Neural cell (in vitro differentiated cells): Measurements from ENCODE around the gene CKB. TPM values are rescaled to one million over a fixed set of nuclear protein-coding genes. Genes with fewer than 3 reads are reported as not detected.
A peak's percentile ranks its signal among the peaks of the same experiment; 100 is the strongest.

Source experiments
- H2AFZ ChIP-seq: fragments of 200-600, 300-800 bp; sonication (generic), shearing (Covaris generic); 2 replicates; pipeline ENCODE4 v1.6.0; 2014; ENCODE audit warnings: low read depth, mild to moderate bottlenecking, antibody characterized with exemption, low read length, moderate library complexity
- H3F3A ChIP-seq: fragments of 200-600 bp; shearing (Covaris generic); 2 replicates; pipeline ENCODE4 v1.6.1; 2016; ENCODE audit warnings: mild to moderate bottlenecking, moderate library complexity, mixed read lengths, antibody characterized with exemption, low read length; ENCODE audit not compliant: insufficient read depth, poor library complexity, severe bottlenecking
- H3K27ac ChIP-seq: fragments of 200-600, 300-800 bp; sonication (generic), shearing (Covaris generic); 2 replicates; pipeline ENCODE4 v1.5.1; 2014; ENCODE audit warnings: mild to moderate bottlenecking, low read length, moderate library complexity
- H3K27me3 ChIP-seq: fragments of 300-800, 200-600 bp; sonication (generic), shearing (Covaris generic); 2 replicates; pipeline ENCODE4 v1.6.0; 2014; ENCODE audit warnings: mild to moderate bottlenecking, low read depth, low read length, moderate library complexity; ENCODE audit not compliant: insufficient read depth
- H3K36me3 ChIP-seq: fragments of 300-800, 200-600 bp; sonication (generic), shearing (Covaris generic); 2 replicates; pipeline ENCODE4 v1.5.1; 2014; ENCODE audit warnings: mild to moderate bottlenecking, antibody characterized with exemption, low read length, moderate library complexity; ENCODE audit not compliant: insufficient read depth
- H3K4me2 ChIP-seq: fragments of 300-800, 200-600 bp; sonication (generic), shearing (Covaris generic); 2 replicates; pipeline ENCODE4 v1.6.0; 2014; ENCODE audit warnings: mild to moderate bottlenecking, low read length
- H3K4me3 ChIP-seq: fragments of 300-800, 200-600 bp; sonication (generic), shearing (Covaris generic); 2 replicates; pipeline ENCODE4 v1.5.1; 2014; ENCODE audit warnings: mild to moderate bottlenecking, low read length, moderate library complexity
- H3K79me2 ChIP-seq: fragments of 200-600 bp; shearing (Covaris generic); replicated peaks from 2 replicates; pipeline ENCODE4 v1.6.0; 2014; ENCODE audit warnings: mild to moderate bottlenecking, low read length, moderate library complexity; ENCODE audit not compliant: insufficient read depth
- H3K9ac ChIP-seq: fragments of 300-800, 200-600 bp; sonication (generic), shearing (Covaris generic); 2 replicates; pipeline ENCODE4 v1.6.1; 2016; ENCODE audit warnings: mild to moderate bottlenecking, low read length, mixed read lengths
- H3K9me2 ChIP-seq: fragments of 200-600 bp; shearing (Covaris generic); 2 replicates; pipeline ENCODE4 v1.6.1; 2016; ENCODE audit warnings: mild to moderate bottlenecking, low read length, mixed read lengths; ENCODE audit not compliant: insufficient read depth
- H3K9me3 ChIP-seq: fragments of 200-600, 300-800 bp; sonication (generic), shearing (Covaris generic); 2 replicates; pipeline ENCODE4 v1.6.1; 2016; ENCODE audit warnings: mild to moderate bottlenecking, mixed run types, low read length, moderate library complexity, mixed read lengths
- H4K20me1 ChIP-seq: fragments of 200-600 bp; shearing (Covaris generic); 2 replicates; pipeline ENCODE4 v1.6.1; 2016; ENCODE audit warnings: mild to moderate bottlenecking, mixed run types; ENCODE audit not compliant: insufficient read depth
- EP300 ChIP-seq: fragments of 450-650 bp; conservative IDR thresholded peaks from 2 replicates; pipeline ENCODE4 v1.6.1; 2014; ENCODE audit warnings: antibody characterized with exemption, mild to moderate bottlenecking, moderate library complexity; ENCODE audit not compliant: poor library complexity, severe bottlenecking
- EZH2 ChIP-seq: fragments of 200-600, 300-800 bp; shearing (Covaris generic), sonication (generic); IDR thresholded peaks from 2 replicates; pipeline ENCODE4 v1.6.1; 2014; ENCODE audit warnings: antibody characterized with exemption, low read length, borderline replicate concordance, mild to moderate bottlenecking; ENCODE audit not compliant: insufficient read depth, poor library complexity, severe bottlenecking
- MXI1 ChIP-seq: fragments of 450-650 bp; conservative IDR thresholded peaks from 2 replicates; pipeline ENCODE4 v1.6.1; 2014; ENCODE audit warnings: antibody characterized with exemption, mild to moderate bottlenecking; ENCODE audit not compliant: poor library complexity, severe bottlenecking
- POLR2AphosphoS5 ChIP-seq: IDR thresholded peaks from 2 replicates; pipeline ENCODE4 v1.6.1; 2012
- RAD21 ChIP-seq: fragments of 450-650 bp; conservative IDR thresholded peaks from 2 replicates; pipeline ENCODE4 v1.6.1; 2014; ENCODE audit warnings: antibody characterized with exemption, mild to moderate bottlenecking, moderate library complexity
- SMC3 ChIP-seq: fragments of 450-650 bp; conservative IDR thresholded peaks from 2 replicates; pipeline ENCODE4 v1.6.1; 2014; ENCODE audit warnings: antibody characterized with exemption, mild to moderate bottlenecking, moderate library complexity; ENCODE audit not compliant: poor library complexity
- TAF1 ChIP-seq: IDR thresholded peaks from 2 replicates; pipeline ENCODE4 v1.6.1; 2012; ENCODE audit warnings: low read depth
- polyA plus RNA-seq: library from polyadenylated mRNA; depleted of rRNA; stranded (reverse); fragments of >200 nt; gene quantifications from 2 replicates; pipeline ENCODE4 v1.2.3, GENCODE V29; 2014
- TF ChIP-seq, protein P1 (sequence below): fragments of 450-650 bp; IDR thresholded peaks from 2 replicates; pipeline ENCODE4 v1.5.1; 2014; ENCODE audit warnings: antibody characterized with exemption, mild to moderate bottlenecking, moderate library complexity; ENCODE audit not compliant: poor library complexity, severe bottlenecking
- TF ChIP-seq, protein P2 (sequence below): IDR thresholded peaks from 2 replicates; pipeline ENCODE4 v1.6.1; 2012; ENCODE audit warnings: borderline replicate concordance

The CKB gene
- polyA plus RNA-seq, 1 donor from 2014 or later = 918 TPM

DNA sequence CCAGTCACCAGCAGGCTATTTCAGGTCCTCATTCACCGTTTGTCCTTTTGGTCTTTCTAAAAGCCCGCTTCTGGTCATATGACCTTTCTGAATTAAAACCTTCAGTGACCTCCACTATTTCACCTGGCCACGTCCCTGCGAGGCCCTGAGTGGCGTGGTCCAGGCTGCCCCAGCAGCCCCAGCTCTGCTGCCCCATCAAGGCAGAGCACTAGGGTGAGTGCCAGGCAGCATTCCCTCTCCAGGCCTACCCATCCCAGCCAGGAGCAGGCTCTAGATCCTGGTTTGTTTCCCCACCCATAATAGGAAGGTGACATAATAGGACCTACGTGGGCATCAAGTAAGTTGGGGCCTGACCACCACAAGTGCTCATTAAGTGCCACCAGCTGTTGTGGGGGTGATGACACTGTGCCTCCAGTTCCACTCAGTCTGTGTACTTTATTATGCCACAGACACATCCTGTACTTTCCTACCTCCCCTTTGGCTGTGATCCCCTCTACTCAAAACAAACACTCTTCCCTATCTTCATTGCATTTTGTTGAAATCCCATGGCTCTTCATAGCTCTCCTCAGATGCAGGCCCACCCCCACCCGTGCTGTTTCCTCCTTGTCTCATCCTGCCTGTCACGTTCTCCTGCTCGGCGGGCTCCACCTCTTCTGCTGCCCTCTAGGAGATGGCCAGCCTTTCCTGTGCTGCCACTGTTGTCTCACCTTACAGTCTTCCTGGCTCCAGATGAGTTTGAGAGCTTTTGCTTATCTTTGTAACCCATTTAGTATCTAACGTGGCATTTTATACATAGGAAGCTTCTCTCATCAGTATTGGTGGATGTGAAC, 21.4 kb downstream of the CKB start:
- Histone ChIP-seq H3K4me3 (no peak overlapping the region), H3K4me2 (no peak overlapping the region), H4K20me1 (no peaks in the 10 kb centered on the region), H3K27me3 (no peaks in the 10 kb centered on the region), H3K9me3 (no peaks in the 10 kb centered on the region), H3K9me2 (no peaks in the 10 kb centered on the region), H2AFZ (no peak overlapping the region), H3K36me3 (peaks cover 11% of the 10 kb centered on the region), H3K27ac (no peak overlapping the region), H3K9ac (no peak overlapping the region), H3F3A (no peaks in the 10 kb centered on the region), H3K79me2 (no peaks in the 10 kb centered on the region)
- TF ChIP-seq EP300 (no peak), SMC3 (no peak), POLR2AphosphoS5 (no peak)

- no peaks in the 10 kb centered on the region for H3F3A ChIP-seq
- H3K79me2 ChIP-seq = no peaks in the 10 kb centered on the region
- H3K4me2 ChIP-seq = no peak overlapping the region
- TF ChIP-seq, protein P1, sequence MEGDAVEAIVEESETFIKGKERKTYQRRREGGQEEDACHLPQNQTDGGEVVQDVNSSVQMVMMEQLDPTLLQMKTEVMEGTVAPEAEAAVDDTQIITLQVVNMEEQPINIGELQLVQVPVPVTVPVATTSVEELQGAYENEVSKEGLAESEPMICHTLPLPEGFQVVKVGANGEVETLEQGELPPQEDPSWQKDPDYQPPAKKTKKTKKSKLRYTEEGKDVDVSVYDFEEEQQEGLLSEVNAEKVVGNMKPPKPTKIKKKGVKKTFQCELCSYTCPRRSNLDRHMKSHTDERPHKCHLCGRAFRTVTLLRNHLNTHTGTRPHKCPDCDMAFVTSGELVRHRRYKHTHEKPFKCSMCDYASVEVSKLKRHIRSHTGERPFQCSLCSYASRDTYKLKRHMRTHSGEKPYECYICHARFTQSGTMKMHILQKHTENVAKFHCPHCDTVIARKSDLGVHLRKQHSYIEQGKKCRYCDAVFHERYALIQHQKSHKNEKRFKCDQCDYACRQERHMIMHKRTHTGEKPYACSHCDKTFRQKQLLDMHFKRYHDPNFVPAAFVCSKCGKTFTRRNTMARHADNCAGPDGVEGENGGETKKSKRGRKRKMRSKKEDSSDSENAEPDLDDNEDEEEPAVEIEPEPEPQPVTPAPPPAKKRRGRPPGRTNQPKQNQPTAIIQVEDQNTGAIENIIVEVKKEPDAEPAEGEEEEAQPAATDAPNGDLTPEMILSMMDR = peak; percentile 85
- peak; percentile 82 for TF ChIP-seq SMC3
- peak; percentile 77 for TF ChIP-seq RAD21
- no peak for TF ChIP-seq EP300
- no peaks in the 10 kb centered on the region for H3K9me2 ChIP-seq
- H3K9me3 ChIP-seq = no peaks in the 10 kb centered on the region
- no peak overlapping the region for H3K9ac ChIP-seq
- no peaks in the 10 kb centered on the region for H3K27me3 ChIP-seq
- H4K20me1 ChIP-seq = no peaks in the 10 kb centered on the region
- no peak overlapping the region for H2AFZ ChIP-seq
- H3K36me3 ChIP-seq = peaks cover 16% of the 10 kb centered on the region
- H3K27ac ChIP-seq = no peak overlapping the region
- no peak overlapping the region for H3K4me3 ChIP-seq
Measured at GRCh38 chr14:103500148-103500990, 22.3 kb downstream of the CKB start.

- no peaks in the 10 kb centered on the region for H3F3A ChIP-seq
- no peak overlapping the region for H3K4me2 ChIP-seq
- H3K27me3 ChIP-seq = no peaks in the 10 kb centered on the region
- H3K79me2 ChIP-seq = no peaks in the 10 kb centered on the region
- H3K36me3 ChIP-seq = peaks cover 12% of the 10 kb centered on the region
- H3K27ac ChIP-seq = no peak overlapping the region
- H3K9me2 ChIP-seq = no peaks in the 10 kb centered on the region
- no peak overlapping the region for H3K4me3 ChIP-seq
- no peaks in the 10 kb centered on the region for H4K20me1 ChIP-seq
- no peak overlapping the region for H2AFZ ChIP-seq
- TF ChIP-seq EZH2 = no peak
- TF ChIP-seq, protein P2, sequence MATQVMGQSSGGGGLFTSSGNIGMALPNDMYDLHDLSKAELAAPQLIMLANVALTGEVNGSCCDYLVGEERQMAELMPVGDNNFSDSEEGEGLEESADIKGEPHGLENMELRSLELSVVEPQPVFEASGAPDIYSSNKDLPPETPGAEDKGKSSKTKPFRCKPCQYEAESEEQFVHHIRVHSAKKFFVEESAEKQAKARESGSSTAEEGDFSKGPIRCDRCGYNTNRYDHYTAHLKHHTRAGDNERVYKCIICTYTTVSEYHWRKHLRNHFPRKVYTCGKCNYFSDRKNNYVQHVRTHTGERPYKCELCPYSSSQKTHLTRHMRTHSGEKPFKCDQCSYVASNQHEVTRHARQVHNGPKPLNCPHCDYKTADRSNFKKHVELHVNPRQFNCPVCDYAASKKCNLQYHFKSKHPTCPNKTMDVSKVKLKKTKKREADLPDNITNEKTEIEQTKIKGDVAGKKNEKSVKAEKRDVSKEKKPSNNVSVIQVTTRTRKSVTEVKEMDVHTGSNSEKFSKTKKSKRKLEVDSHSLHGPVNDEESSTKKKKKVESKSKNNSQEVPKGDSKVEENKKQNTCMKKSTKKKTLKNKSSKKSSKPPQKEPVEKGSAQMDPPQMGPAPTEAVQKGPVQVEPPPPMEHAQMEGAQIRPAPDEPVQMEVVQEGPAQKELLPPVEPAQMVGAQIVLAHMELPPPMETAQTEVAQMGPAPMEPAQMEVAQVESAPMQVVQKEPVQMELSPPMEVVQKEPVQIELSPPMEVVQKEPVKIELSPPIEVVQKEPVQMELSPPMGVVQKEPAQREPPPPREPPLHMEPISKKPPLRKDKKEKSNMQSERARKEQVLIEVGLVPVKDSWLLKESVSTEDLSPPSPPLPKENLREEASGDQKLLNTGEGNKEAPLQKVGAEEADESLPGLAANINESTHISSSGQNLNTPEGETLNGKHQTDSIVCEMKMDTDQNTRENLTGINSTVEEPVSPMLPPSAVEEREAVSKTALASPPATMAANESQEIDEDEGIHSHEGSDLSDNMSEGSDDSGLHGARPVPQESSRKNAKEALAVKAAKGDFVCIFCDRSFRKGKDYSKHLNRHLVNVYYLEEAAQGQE = no peak
- TF ChIP-seq RAD21 = no peak
- TF ChIP-seq SMC3 = no peak
- TF ChIP-seq MXI1 = no peak
- no peak for TF ChIP-seq EP300
- TF ChIP-seq, protein P1 = no peak
- TF ChIP-seq POLR2AphosphoS5 = no peak
- no peak for TF ChIP-seq TAF1
- H3K9ac ChIP-seq = no peak overlapping the region
- H3K9me3 ChIP-seq = no peaks in the 10 kb centered on the region
Measured at GRCh38 chr14:103499709-103500108, 22.9 kb downstream of the CKB start.
